ENCODE results near the gene SLC29A2. TPM values are rescaled to one million over a fixed set of nuclear protein-coding genes. Genes with fewer than 3 reads are reported as not detected.
A peak's percentile ranks its signal among the peaks of the same experiment; 100 is the strongest.

The SLC29A2 gene
- total and polyA plus RNA-seq, 9 donors: 0.48 to 3.1 (median 0.78) TPM

DNA sequence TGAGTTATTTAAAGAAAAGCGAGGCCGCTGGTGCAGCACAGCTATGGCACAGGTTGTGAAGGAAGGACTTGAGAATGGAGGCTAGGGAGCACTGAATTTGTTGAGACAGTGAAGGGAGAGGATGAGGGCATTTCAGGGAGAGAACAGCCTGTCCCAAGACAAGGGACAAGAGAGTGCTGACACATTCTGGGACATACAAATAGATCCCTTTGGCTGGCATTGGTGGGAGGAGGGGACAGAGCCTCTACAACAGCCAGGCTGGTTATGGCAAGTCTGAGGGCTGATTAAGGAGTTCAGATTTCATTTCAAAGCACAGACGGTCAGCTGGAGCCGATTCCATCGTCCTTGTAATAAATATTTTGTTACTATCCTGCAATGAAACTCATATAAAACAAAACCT, 1.7 kb upstream of the SLC29A2 start:
- no peak for TF ChIP-seq EP300 (IDR thresholded peaks at IDR 0.05)
- no peak for TF ChIP-seq POLR2A (IDR thresholded peaks at IDR 0.05)
- TF ChIP-seq CTCF (IDR thresholded peaks at IDR 0.05): no peak
- no peaks in the 10 kb centered on the region for H3K9me3 ChIP-seq
- no peaks in the 10 kb centered on the region for H3K4me1 ChIP-seq (ENCODE audit: insufficient read depth)
- no peak overlapping the region for H3K27ac ChIP-seq
- no peak for DNase-seq
- intact Hi-C loops (cut with DNase I): no loop called here
- no peaks in the 10 kb centered on the region for H3K27me3 ChIP-seq
- no peaks in the 10 kb centered on the region for H3K36me3 ChIP-seq
- 46 to 54% (median 47%) methylated on average over 5 of the region's 5 CpGs for WGBS, 3 donors
- no peak overlapping the region for H3K4me3 ChIP-seq

- no peak for TF ChIP-seq CTCF (IDR thresholded peaks at IDR 0.05)
- no peak for TF ChIP-seq POLR2A (IDR thresholded peaks at IDR 0.05)
- TF ChIP-seq EP300 (IDR thresholded peaks at IDR 0.05): no peak
- Histone ChIP-seq H3K9me3 (no peaks in the 10 kb centered on the region), H3K4me3 (no peak overlapping the region), H3K27ac (no peak overlapping the region), H3K27me3 (no peaks in the 10 kb centered on the region), H3K36me3 (no peaks in the 10 kb centered on the region), H3K4me1 (ENCODE audit: insufficient read depth) (no peaks in the 10 kb centered on the region)
- WGBS, 3 donors: 63 to 70% (median 67%) methylated on average over 25 of the region's 25 CpGs
- intact Hi-C loops (cut with DNase I): no loop called here
- DNase-seq: peak in 1 of 5 donors; percentile 30
These were observed 2.3 kb downstream of the SLC29A2 start for GRCh38 chr11:66369073-66369894.

- no peak for DNase-seq
- TF ChIP-seq CTCF (IDR thresholded peaks at IDR 0.05): no peak
- no peak for TF ChIP-seq POLR2A (IDR thresholded peaks at IDR 0.05)
- no peak for TF ChIP-seq EP300 (IDR thresholded peaks at IDR 0.05)
- Histone ChIP-seq H3K36me3 (no peaks in the 10 kb centered on the region), H3K27me3 (no peaks in the 10 kb centered on the region), H3K4me3 (no peak overlapping the region), H3K9me3 (no peaks in the 10 kb centered on the region), H3K4me1 (ENCODE audit: insufficient read depth) (no peaks in the 10 kb centered on the region), H3K27ac (no peak overlapping the region)
- 87 to 92% (median 89%) methylated on average over 6 of the region's 6 CpGs for WGBS, 3 donors
- intact Hi-C loops (cut with DNase I): no loop called here
These were observed 3.1 kb downstream of the SLC29A2 start for GRCh38 chr11:66368484-66368883.

GRCh38 chr11:66367561-66368312, 3.8 kb downstream of the SLC29A2 start:
- intact Hi-C loops (cut with DNase I): no loop called here
- Histone ChIP-seq H3K4me1 (ENCODE audit: insufficient read depth) (no peaks in the 10 kb centered on the region), H3K36me3 (no peaks in the 10 kb centered on the region), H3K27ac (no peak overlapping the region), H3K27me3 (no peaks in the 10 kb centered on the region), H3K4me3 (no peak overlapping the region), H3K9me3 (no peaks in the 10 kb centered on the region)
- DNase-seq: peak in 1 of 5 donors; percentile 11
- TF ChIP-seq EP300 (IDR thresholded peaks at IDR 0.05): no peak
- no peak for TF ChIP-seq POLR2A (IDR thresholded peaks at IDR 0.05)
- TF ChIP-seq CTCF (IDR thresholded peaks at IDR 0.05): no peak
- 67 to 76% (median 73%) methylated on average over 15 of the region's 15 CpGs for WGBS, 3 donors
